Skeletal muscle tissue (tissue), 4 donors: Measurements from ENCODE around the gene PRLH. TPM values are rescaled to one million over a fixed set of nuclear protein-coding genes. Genes with fewer than 3 reads are reported as not detected.

Experiments
- H3K27ac ChIP-seq: one replicate; pipeline ENCODE4 v1.7.0; 2013; ENCODE audit warnings: mild to moderate bottlenecking, low read depth, low read length, inconsistent platforms
- H3K27me3 ChIP-seq, 3 donors: one replicate each; pipeline ENCODE4 v1.7.0; 2013; ENCODE audit warnings: low read length in 3 of 3; ENCODE audit not compliant: control insufficient read depth in 3 of 3, insufficient read depth in 3 of 3
- H3K36me3 ChIP-seq, 3 donors: one replicate each; pipeline ENCODE4 v1.7.0; 2013; ENCODE audit warnings: low read length in 3 of 3; ENCODE audit not compliant: control insufficient read depth in 3 of 3, insufficient read depth in 3 of 3
- H3K4me1 ChIP-seq, 3 donors: one replicate each; pipeline ENCODE4 v1.7.0; 2013; ENCODE audit warnings: low read length in 3 of 3, mild to moderate bottlenecking in 3 of 3; ENCODE audit not compliant: control insufficient read depth in 3 of 3, insufficient read depth in 3 of 3
- H3K4me3 ChIP-seq, 3 donors: one replicate each; pipeline ENCODE4 v1.7.0; 2013; ENCODE audit warnings: low read length in 3 of 3
- H3K9ac ChIP-seq, 3 donors: one replicate each; pipeline ENCODE4 v1.7.0; 2013; ENCODE audit warnings: low read length in 3 of 3, mild to moderate bottlenecking in 3 of 3, moderate library complexity in 2 of 3, low read depth in 1 of 3
- H3K9me3 ChIP-seq, 3 donors: one replicate each; pipeline ENCODE4 v1.7.0; 2013; ENCODE audit warnings: low read length in 3 of 3; ENCODE audit not compliant: control insufficient read depth in 3 of 3
- total RNA-seq: library from RNA; depleted of rRNA; stranded (reverse); fragments of >200 nt; gene quantifications from one replicate; pipeline ENCODE4 v1.2.3, GENCODE V29; 2014
- donor health status: Osteomylitis.

Gene PRLH
- total RNA-seq, 1 donor from 2014 or later: not detected

DNA sequence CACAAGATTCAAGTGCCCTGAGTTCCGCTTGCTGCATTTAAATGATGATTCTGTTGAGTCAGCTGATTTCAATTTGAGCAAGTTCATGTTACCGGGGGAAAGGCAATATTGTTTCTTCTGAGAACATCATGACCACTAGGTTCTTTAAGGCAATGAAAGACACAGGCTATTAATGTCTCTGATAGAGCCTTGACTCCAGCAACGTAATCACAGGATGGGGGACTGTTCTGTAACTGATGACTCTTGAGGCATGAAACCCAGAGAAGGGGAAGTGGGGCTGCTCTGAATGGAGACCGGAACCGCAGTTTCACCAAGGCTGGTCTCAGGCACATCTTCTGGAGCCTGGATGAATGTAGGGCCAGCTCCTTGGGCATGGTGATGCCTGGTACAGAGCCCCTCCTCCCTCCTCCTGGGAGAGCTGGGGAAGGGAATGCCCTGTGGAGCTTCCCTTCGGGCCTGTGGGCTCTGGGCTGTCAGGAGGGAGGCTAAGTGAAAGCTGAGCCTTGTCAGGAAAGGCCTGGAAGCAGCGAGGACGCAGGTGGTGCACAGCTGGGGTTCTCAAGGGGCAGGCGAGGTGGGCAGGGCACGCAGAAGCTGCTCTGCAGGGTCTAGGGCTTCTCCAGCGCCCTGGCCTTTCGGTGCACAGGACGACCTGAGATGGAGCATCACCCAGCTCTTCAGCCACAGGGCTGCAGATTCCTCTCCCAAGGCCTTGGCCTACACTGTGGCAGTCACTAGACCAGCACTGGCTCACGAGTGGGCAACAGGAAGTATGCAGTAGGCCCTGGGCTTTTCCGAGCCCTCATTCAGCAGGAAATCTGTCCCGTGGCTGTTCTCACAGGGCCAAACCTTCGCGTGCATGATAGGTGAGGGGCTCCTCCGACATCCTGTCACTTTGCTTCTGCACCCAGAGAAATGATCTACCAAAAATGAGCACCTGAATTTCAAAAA, 36.6 kb upstream of the PRLH start:
- Histone ChIP-seq H3K27ac (no peak overlapping the region), H3K4me3 (no peak overlapping the region), H3K27me3 (no peaks in the 10 kb centered on the region), H3K9ac (no peak overlapping the region), H3K36me3 (peaks cover 0 to 2% (median 0%) of the 10 kb centered on the region in 3 donors), H3K4me1 (no peaks in the 10 kb centered on the region), H3K9me3 (no peaks in the 10 kb centered on the region)

GRCh38 chr2:237530472-237531433, 35.6 kb upstream of the PRLH start:
- Histone ChIP-seq H3K27ac (no peak overlapping the region), H3K4me3 (no peak overlapping the region), H3K36me3 (peaks cover 0 to 2% (median 0%) of the 10 kb centered on the region in 3 donors), H3K27me3 (no peaks in the 10 kb centered on the region), H3K4me1 (no peaks in the 10 kb centered on the region), H3K9ac (no peak overlapping the region), H3K9me3 (no peaks in the 10 kb centered on the region)

- Histone ChIP-seq H3K4me3 (no peak overlapping the region), H3K36me3 (peaks cover 0 to 2% (median 0%) of the 10 kb centered on the region in 3 donors), H3K27me3 (peaks cover 0 to under 1% (median 0%) of the 10 kb centered on the region in 3 donors), H3K9ac (no peak overlapping the region), H3K27ac (no peak overlapping the region), H3K4me1 (no peaks in the 10 kb centered on the region), H3K9me3 (no peaks in the 10 kb centered on the region)
Observed at GRCh38 chr2:237532160-237532559, 34.2 kb upstream of the PRLH start.

GRCh38 chr2:237533668-237534161, 32.7 kb upstream of the PRLH start:
- no peaks in the 10 kb centered on the region for H3K4me1 ChIP-seq
- peaks cover 0 to 2% (median 2%) of the 10 kb centered on the region in 3 donors for H3K27me3 ChIP-seq
- peaks cover 0 to 2% (median 0%) of the 10 kb centered on the region in 3 donors for H3K36me3 ChIP-seq
- no peak overlapping the region for H3K4me3 ChIP-seq
- no peak overlapping the region for H3K9ac ChIP-seq
- no peaks in the 10 kb centered on the region for H3K9me3 ChIP-seq
- no peak overlapping the region for H3K27ac ChIP-seq

DNA sequence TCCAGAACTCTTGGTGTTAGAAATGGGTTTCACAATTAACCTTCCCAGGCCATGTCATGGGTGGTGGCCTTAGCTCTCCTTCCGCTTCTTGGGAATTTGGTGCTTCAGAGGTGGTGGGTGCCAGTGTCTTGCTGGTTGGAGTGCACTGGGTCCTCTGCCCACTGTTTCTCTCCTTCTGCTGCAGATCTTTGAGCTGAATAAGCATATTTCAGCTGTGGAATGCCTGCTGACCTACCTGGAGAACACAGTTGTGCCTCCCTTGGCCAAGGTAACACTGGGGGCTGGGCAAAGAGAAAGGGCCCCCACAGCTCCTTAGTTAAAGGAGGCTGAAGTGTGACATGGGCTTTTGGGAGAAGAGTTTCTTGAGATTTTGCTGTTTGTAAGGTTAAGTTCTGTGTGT, 32.0 kb upstream of the PRLH start:
- Histone ChIP-seq H3K4me3 (no peak overlapping the region), H3K27ac (no peak overlapping the region), H3K9ac (no peak overlapping the region)

GRCh38 chr2:237535385-237536082, 30.8 kb upstream of the PRLH start:
- no peak overlapping the region for H3K4me3 ChIP-seq
- peaks cover 0 to 2% (median 2%) of the 10 kb centered on the region in 3 donors for H3K27me3 ChIP-seq
- H3K9ac ChIP-seq: no peak overlapping the region
- no peak overlapping the region for H3K27ac ChIP-seq
- H3K9me3 ChIP-seq: no peaks in the 10 kb centered on the region
- peaks cover 0 to 2% (median 0%) of the 10 kb centered on the region in 3 donors for H3K36me3 ChIP-seq
- H3K4me1 ChIP-seq: peaks cover 3 to 10% (median 9%) of the 10 kb centered on the region in 3 donors

More for the DNA sequence above, 32.0 kb upstream of the PRLH start:
- H3K9me3 ChIP-seq: no peaks in the 10 kb centered on the region
- peaks cover 0 to 2% (median 0%) of the 10 kb centered on the region in 3 donors for H3K36me3 ChIP-seq
- H3K4me1 ChIP-seq: no peaks in the 10 kb centered on the region
- peaks cover 0 to 2% (median 2%) of the 10 kb centered on the region in 3 donors for H3K27me3 ChIP-seq

DNA sequence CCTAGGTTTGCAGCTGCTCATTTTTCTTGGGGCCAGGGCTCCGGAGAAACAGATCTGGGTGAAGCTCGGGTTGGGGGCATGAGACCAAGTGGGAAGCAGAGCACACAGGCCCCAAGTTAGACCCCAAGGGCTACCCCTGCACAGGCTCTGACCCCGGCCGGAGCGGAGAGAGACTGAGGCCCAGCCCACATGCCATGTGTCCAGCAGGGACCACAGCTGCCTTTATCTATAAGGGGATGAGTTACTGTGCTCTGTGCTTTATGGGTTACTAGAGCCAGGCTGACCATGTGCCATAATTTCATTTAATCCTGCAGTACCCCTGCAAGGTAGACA, 30.3 kb upstream of the PRLH start:
- H3K9ac ChIP-seq: no peak overlapping the region
- peaks cover 0 to 2% (median 0%) of the 10 kb centered on the region in 3 donors for H3K36me3 ChIP-seq
- H3K27me3 ChIP-seq: peaks cover 0 to 2% (median 2%) of the 10 kb centered on the region in 3 donors
- H3K27ac ChIP-seq: no peak overlapping the region
- H3K4me3 ChIP-seq: no peak overlapping the region
- no peaks in the 10 kb centered on the region for H3K9me3 ChIP-seq
- H3K4me1 ChIP-seq: peaks cover 8 to 15% (median 14%) of the 10 kb centered on the region in 3 donors

- Histone ChIP-seq H3K9me3 (no peaks in the 10 kb centered on the region), H3K36me3 (peaks cover 0 to 2% (median 0%) of the 10 kb centered on the region in 3 donors), H3K27ac (no peak overlapping the region), H3K9ac (no peak overlapping the region), H3K4me3 (no peak overlapping the region), H3K27me3 (peaks cover 0 to 2% (median 2%) of the 10 kb centered on the region in 3 donors), H3K4me1 (peaks cover 8 to 19% (median 17%) of the 10 kb centered on the region in 3 donors)
Observed at GRCh38 chr2:237536617-237537016, 29.8 kb upstream of the PRLH start.

GRCh38 chr2:237538001-237538720, 28.2 kb upstream of the PRLH start:
- Histone ChIP-seq H3K4me1 (peaks cover 8 to 19% (median 17%) of the 10 kb centered on the region in 3 donors), H3K9me3 (no peaks in the 10 kb centered on the region), H3K4me3 (no peak overlapping the region), H3K36me3 (peaks cover 0 to 2% (median 0%) of the 10 kb centered on the region in 3 donors), H3K27ac (no peak overlapping the region), H3K27me3 (peaks cover 0 to 2% (median 2%) of the 10 kb centered on the region in 3 donors), H3K9ac (no peak overlapping the region)
